GM19239 (cell line): ENCODE results near the gene HLA-DMA.
A peak's percentile ranks its signal among the peaks of the same experiment; 100 is the strongest.

Source experiments
- DNase-seq: peaks from one replicate; pipeline ENCODE4 v3.0.0; 2011; ENCODE audit warnings: low spot score; ENCODE audit not compliant: insufficient read length
- FAIRE-seq: peaks from 2 replicates; lab custom pipeline; 2011; peaks lifted over from hg19 to GRCh38; lab: Jason Lieb, UNC

HLA-DMA gene

DNA sequence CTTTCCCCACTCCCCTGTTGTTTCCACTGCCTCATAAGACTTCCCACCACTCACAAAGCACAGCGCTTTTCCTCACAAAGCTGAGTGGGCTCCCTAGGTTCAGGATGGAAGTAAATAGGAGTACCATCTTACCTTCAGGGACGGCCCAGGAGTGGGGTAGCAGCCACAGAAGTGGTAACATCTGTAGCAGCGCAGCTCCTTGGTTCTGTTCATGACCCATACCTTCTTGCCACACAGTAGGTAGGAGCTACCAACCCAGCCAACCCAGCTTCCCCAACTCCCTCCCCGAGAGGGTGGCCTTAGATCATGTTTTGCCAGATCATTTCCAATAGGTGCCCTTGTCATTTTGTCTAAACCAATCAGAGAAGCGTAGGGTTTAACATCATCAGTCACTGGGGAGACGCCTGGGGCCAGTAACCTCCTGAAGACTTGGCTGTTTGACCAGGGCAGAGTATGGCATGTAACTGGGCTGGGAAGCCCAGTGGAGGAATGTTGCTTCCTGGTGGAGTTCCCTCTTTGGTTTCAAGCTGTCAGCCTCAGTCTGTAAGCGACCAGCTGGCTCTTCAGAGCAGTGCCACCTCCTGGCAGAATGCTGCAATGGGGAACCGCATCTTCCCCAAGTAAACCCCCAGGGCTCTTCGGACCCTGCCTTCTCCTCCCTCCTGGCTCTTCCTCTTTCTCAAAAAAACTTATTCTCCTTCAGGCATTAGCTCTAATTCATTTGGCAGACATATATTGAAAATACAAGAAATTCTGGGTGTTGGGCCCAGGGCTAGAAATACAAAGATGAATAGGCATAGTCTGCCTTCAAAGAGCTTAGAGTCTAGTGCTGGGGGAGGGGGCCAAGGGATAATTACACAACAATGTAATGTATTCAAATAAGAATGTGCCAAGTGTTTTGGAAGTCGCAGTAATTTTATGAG, at the start of gene HLA-DMA:
Gene HLA-DMA, minus strand, starts transcription at position 281 of the 923 bp plus-strand sequence. Its CDS starts 61 bp downstream, at position 220.
- FAIRE-seq (peak; percentile 99), DNase-seq (no peak)

- FAIRE-seq (no peak), DNase-seq (no peak)
Measured at GRCh38 chr6:33001685-33002084, 48.8 kb upstream of the HLA-DMA start.

DNA sequence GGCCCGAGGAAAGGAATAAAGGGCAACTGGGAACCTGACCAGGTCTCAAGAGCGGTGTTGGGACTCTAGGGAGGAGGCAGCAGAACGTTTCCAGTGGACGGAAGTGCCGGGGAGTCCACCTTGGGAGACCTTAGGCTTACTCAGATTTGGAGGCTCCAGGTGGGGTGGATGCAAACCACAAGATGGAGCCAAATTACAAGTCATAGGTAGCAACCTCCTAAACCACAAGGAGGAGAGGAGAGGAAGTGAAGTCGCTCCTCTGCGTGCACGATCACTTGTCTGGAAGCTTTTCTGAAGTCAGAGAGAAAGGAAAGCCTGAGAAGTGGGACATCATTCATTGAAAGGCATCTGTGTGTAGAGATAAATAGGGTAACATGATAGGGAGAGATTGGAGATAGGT, 47.2 kb upstream of the HLA-DMA start:
- DNase-seq (no peak), FAIRE-seq (peak; percentile 68)

GRCh38 chr6:32995448-32995847, 42.6 kb upstream of the HLA-DMA start:
- DNase-seq = no peak
- FAIRE-seq = no peak

DNA sequence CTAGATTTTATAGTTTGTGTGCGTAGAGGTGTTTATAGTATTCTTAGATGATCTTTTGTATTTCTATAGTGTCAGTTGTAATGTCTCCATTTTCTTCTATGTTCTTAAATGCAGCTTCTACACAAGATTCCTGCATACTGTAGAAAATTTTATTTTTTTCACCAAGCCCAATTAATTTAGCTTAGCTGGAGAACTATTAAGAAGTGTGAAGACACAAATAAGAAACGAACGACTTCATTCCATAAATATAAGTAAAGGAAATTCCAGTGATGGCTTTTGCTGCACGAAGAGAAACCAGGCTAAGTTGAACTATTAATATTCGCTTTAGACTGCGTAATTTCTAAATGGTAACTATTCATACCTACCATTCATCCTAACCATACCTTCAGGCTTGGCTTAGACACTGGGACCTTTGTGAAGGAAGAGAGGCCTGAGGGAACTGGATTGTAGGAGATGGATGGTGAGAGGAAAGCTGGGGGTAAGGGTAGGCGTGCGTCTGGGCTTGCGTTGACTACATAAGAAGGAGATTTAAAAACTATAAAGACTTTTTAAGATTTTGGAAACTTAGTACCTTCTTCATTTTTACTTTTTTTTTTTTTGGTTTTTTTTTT, 40.6 kb upstream of the HLA-DMA start:
- DNase-seq (no peak), FAIRE-seq (no peak)

DNA sequence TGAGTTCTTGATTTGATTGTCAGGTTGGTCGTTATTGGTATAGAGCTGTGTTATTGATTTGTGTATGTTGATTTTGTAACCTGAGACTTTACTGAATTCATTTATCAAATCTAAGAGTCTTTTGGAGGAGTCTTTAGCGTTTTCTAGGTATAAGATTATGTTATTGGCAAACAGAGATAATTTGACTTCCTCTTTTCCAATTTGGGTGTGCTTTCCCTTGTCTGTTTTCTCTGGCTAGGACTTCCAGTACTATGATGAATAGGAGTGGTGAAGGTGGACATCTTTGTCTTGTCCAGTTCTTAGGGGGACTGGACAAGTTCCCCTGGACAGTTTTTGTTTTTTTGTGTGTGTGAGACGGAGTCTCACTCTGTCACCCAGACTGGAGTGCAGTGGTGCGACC, 39.1 kb upstream of the HLA-DMA start:
- no peak for FAIRE-seq
- DNase-seq = no peak

DNA sequence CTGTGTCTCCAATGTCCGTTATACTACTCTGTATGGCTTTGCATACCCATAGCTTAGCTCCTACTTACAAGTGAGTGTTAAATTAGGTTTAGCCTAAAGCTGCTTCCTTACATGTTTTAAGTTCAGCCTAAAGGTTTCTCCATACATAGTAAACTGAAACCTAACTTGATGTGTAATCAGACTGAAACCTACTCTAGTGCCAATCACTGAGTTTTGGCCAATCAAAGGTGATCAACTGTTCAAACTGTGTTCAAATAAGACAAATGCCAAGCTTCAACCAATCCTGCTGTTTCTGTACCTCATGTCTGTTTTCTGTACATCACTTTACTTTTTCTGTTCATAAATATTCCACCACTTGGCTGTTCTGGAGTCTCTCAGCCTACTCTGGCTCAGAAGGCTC, 36.5 kb upstream of the HLA-DMA start:
- FAIRE-seq (no peak), DNase-seq (no peak)

DNA sequence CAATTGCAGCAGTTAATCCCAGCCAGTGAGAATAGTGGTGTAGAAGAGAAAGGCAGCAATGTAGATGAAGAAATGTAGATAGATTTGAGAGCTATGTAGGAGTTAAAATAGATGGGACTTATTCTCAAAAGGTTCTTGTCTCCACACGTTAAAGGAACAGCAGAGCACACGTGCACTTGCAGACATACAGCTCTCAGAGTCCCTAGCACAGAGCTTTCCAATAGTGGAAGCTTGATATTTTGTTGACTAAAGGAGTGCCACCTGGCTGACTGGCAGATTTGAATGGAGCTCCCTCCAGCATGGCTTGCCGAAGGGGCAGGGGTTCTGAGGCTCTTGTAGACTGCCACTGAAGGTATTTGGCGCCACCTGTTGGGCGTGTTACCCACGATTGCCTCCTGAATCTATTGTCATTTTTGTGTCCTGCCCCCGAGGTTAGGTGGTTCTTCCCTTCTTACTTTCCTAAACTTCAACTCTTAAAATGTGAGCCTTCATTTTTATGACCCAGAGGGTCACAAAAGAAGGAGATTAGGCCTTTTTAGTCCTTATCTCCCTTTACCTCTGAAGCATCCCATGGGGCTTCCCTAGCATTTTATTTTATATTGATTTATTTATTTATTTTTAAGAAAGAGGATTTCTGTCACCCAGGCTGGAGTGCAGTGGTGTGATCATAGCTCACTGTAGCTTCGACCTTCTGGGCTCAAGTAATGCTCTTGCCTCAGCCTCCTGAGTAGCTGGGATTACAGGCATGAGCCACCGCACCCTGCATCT, 31.9 kb upstream of the HLA-DMA start:
- DNase-seq = no peak
- peak; percentile 88 for FAIRE-seq

DNA sequence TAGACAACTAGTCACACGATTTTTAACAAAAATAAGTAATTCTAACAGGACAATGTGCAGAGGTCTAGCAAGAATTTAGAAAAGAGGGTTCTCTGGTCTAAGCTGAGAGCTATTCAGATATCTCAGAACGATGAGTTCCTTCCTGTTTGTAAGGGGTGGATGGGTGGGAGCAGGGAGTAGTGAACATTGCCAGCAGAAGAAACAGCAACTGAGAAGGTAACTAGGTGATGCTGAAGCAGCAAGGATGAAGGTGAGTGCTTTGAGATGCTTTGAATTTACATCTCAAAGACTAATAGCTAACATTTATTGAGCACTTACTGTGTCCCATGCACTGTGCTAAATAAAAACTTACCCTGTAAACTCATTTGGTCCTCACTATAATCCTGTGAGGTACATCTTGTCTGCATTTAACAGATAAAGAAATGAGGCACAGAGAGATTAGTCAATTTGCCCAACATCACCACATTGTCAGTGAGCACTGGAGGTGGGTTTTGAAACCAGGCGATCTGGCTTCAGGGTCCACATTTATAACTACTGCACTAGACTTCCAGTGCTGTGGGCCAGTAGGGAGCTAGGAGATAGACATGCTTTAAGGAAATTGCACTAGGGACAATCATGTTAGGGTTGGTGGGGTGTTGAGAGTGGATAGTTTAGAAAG, 31.2 kb upstream of the HLA-DMA start:
- FAIRE-seq (peak; percentile 51), DNase-seq (no peak)

DNA sequence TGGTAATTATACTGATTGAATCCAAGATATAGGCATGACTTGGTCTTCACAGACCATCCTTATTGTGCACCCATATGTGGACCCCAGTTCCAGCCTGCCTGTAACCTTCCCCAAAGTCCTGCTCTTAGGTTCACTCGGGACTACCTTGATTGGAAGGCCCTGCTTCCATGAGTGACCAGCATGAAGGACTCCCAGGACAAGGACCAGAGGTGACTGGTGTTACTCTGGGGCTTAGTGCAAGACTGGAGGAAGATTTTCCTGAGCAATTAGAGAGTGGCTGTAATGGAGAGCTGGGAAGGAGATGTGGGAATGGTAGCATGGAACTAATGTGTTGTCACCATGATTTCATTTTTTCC, 30.6 kb upstream of the HLA-DMA start:
- no peak for FAIRE-seq
- no peak for DNase-seq

DNA sequence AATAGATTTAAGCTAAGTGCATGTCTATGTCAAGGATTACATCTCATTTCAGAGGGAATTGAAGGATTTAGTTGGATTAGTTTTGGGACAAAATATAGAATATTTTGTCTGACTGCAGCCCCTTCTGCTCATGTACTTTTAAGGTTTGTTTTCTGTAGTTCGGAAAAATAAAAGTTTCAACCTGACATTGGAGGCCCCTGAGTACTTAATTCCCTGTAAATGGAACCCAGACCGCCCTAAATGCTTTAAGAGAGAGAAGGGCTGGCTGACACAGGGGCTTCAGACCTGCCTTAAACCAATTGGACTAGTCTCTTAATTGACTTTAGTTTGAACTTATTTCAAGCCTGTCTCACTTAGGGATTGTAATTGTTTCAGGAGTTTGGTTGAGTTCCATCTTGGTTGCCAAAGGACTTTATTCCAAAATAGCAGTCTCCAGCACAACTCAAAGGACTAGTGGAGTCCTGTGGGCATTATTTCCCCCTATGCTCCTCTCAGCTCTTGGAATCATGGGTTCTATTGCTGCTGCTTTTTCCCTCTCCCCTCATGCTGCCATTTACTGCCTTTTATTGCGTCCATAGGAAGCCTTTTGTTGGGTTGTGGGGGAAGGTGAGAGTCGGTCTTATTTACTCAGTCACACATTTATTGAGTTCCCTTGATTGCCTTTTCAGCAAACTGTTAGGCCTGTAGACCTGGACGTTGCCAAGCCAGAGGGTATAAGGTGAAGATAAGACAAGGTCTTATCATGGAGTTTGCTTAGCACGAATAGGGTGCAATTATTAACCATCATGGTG, 30.0 kb upstream of the HLA-DMA start:
- no peak for DNase-seq

DNA sequence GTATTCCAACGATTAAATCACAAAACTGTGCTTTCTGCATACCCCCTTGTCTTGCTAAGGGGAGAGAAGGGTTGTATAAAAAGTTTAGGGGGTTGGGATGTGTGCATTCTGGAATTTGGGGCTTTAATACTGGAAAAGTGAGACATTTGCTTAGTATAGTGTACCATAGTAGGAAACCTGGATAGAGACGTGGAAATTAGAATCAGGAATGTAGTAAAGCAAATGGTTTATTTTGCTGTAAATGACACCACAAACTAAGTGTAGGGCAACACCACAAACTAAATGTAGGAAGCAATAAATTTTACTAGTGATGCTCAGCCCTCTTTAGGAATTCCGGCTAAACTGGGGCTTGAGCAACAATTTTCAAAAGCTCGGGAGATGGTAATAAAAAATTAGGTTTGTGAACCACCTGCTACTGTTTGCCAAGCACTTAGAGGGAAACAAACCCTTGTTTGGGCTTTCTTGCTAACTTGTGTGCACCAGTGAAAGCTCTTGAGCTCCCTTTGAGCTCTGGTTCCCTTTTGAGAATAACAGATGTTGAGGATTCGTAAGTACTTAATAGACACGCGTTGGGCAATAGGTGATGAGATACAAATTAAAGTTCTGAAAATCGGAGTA, 29.3 kb upstream of the HLA-DMA start:
- no peak for DNase-seq
- FAIRE-seq = no peak

More for the DNA sequence above, 30.0 kb upstream of the HLA-DMA start:
- FAIRE-seq = no peak

DNA sequence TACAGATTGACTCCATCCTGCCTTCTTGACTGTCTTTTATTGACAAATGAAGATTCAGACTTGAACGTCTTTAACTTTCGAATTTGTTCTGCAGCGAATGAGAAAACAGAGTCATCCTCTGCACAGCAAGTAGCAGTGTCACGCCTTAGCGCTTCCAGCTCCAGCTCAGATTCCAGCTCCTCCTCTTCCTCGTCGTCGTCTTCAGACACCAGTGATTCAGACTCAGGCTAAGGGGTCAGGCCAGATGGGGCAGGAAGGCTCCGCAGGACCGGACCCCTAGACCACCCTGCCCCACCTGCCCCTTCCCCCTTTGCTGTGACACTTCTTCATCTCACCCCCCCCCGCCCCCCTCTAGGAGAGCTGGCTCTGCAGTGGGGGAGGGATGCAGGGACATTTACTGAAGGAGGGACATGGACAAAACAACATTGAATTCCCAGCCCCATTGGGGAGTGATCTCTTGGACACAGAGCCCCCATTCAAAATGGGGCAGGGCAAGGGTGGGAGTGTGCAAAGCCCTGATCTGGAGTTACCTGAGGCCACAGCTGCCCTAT, 27.7 kb upstream of the HLA-DMA start:
- no peak for FAIRE-seq
- DNase-seq = no peak

- FAIRE-seq = no peak
- DNase-seq = no peak
Measured at GRCh38 chr6:32979720-32980487, 27.0 kb upstream of the HLA-DMA start.

DNA sequence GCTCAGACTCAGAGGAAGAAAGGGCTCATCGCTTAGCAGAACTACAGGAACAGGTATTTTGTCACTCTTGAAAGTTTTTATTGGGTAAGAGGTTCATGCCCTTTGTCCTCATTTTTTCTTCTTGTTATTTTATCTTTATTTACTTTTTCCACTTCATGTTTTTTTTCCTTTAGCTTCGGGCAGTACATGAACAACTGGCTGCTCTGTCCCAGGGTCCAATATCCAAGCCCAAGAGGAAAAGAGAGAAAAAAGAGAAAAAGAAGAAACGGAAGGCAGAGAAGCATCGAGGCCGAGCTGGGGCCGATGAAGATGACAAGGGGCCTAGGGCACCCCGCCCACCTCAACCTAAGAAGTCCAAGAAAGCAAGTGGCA, 25.0 kb upstream of the HLA-DMA start:
- FAIRE-seq (no peak), DNase-seq (no peak)

DNA sequence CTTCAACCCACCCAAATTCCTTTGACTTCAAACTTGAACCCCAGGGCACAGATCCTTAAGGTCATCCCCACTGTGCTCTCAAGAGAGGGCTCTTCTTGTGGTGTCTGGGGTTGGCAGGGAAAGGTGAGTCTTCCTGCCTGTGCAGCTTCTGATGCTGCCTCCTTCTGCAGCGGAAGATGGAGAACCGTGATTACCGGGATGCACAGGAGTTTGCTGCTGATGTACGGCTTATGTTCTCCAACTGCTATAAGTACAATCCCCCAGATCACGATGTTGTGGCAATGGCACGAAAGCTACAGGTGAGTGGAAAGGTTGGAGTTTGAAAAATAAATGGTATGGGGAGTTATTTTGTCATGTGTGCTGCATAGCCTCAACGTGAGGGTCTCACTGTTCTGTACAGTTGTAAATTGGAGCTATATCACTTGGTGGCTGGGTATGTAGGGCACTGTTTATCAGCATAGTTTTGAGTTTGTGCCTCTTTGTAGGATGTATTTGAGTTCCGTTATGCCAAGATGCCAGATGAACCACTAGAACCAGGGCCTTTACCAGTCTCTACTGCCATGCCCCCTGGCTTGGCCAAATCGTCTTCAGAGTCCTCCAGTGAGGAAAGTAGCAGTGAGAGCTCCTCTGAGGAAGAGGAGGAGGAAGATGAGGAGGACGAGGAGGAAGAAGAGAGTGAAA, 24.5 kb upstream of the HLA-DMA start:
- DNase-seq = no peak
- no peak for FAIRE-seq

DNA sequence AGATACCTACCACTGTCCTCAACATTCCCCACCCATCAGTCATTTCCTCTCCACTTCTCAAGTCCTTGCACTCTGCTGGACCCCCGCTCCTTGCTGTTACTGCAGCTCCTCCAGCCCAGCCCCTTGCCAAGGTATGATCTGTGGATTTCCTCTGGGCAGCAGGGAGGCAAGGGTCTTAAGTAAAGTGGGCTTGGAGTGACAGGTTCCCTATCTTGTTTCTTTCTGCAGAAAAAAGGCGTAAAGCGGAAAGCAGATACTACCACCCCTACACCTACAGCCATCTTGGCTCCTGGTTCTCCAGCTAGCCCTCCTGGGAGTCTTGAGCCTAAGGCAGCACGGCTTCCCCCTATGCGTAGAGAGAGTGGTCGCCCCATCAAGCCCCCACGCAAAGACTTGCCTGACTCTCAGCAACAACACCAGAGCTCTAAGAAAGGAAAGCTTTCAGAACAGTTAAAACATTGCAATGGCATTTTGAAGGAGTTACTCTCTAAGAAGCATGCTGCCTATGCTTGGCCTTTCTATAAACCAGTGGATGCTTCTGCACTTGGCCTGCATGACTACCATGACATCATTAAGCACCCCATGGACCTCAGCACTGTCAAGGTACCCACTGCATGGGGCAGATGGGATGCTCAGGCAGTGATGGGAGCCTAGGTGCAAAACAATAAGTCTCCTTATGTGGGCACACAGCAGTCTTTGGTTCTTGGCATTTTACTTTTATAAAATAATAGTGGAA, 23.6 kb upstream of the HLA-DMA start:
- no peak for FAIRE-seq
- DNase-seq = no peak
